Activated CD8-positive, alpha-beta T cell treated with anti-CD3 and anti-CD28 coated beads, Interleukin-2, amount 10 ng/mL, durations not matched to agents 7 days and 5 days (primary cell): ENCODE data around the gene CHRNB1. TPM values are rescaled to one million over a fixed set of nuclear protein-coding genes. Genes with fewer than 3 reads are reported as not detected.

Experiments used
- ATAC-seq: fragments of 150-1000 bp; cut with Tn5 transposase; one replicate; pipeline ENCODE4 v1.10.0; 2021; ENCODE audit warnings: moderate library complexity
- CTCF ChIA-PET: fragments of 350-600 bp; sonication (Branson Sonifier 250); formaldehyde crosslinking; loops from one replicate; lab custom pipeline; 2021; ENCODE audit warnings: antibody characterized with exemption; lab: Charles Lee
- POLR2A ChIA-PET: fragments of 350-600 bp; sonication (Branson Sonifier 250); formaldehyde crosslinking; loops from one replicate; lab custom pipeline; 2021; ENCODE audit warnings: antibody characterized with exemption; lab: Charles Lee
- DNase-seq: peaks from one replicate; pipeline ENCODE4 v3.0.0-alpha.2; 2020
- H3K27ac Mint-ChIP-seq: one replicate; pipeline ENCODE4 v1.8.0; 2021; ENCODE audit warnings: mild to moderate bottlenecking, mixed read lengths
- H3K27me3 Mint-ChIP-seq: one replicate; pipeline ENCODE4 v1.8.0; 2021; ENCODE audit warnings: low read depth, mixed read lengths
- H3K36me3 Mint-ChIP-seq: one replicate; pipeline ENCODE4 v1.8.0; 2021; ENCODE audit warnings: low read depth, mixed read lengths
- H3K4me1 Mint-ChIP-seq: one replicate; pipeline ENCODE4 v1.8.0; 2021; ENCODE audit warnings: low read depth, mixed read lengths
- H3K4me3 Mint-ChIP-seq: one replicate; pipeline ENCODE4 v1.8.0; 2021; ENCODE audit warnings: mild to moderate bottlenecking, mixed read lengths
- H3K9me3 Mint-ChIP-seq: one replicate; pipeline ENCODE4 v1.8.0; 2022; ENCODE audit warnings: mixed read lengths; ENCODE audit not compliant: insufficient read depth
- total RNA-seq, 2 experiments: library from RNA; stranded (reverse); gene quantifications; one replicate each; pipeline ENCODE4 v1.2.3, GENCODE V29; 2021

The CHRNB1 gene
- total RNA-seq, 2 experiments from 2014 or later: 14.1 to 15.7 TPM

DNA sequence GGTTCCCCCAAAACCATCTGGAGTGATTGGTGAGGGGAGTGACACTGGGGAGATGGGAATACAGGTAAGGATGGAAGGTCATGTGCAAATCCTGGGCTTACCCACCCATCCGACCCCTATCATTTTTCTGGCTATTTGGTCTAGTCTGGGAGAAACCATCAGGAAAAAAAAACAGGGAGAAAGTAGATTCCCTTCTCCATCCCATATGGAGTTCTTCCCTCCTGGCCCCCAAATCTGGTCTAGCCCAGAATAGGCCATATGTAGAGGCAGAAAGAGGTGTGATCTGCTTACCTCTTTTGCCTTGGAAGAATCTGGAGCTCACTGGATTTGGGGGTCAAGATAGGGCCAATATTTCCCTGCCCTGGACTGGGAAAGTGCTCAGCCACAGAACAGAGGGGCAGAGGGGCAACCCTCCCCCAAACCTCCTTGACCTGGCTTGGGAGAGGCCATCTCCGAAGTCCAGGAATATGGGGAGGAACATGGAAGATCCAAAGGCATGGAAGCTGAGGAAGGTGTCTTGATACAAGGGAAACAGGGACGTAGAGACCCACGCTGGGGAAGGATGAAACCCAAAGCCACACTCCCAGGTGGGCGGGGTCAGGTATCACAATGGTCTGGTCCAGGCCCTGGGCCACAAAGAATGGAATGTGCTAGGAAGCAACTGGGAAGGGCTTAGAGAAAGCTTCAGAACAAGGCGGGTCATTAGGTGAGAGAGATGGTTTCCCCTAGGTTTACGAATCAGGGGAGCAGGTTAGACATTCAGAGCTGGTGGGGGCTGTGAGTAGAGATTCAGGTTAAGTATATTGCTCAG is 16.2 kb downstream of the CHRNB1 start:
- ChIA-PET POLR2A (interaction anchor here (1.9 to 3.6 kb wide), 2 partner anchors 19 to 24 kb away, joined by 5 to 19 read pairs; partner anchors contain the start of genes POLR2A and ZBTB4), CTCF (interaction anchor here (1.3 to 1.6 kb wide), 2 partner anchors 19 to 41 kb away, joined by 3 to 4 read pairs; partner anchors contain the start of gene ZBTB4)
- no peak for ATAC-seq
- Mint-ChIP-seq H3K9me3 (no peaks in the 10 kb centered on the region), H3K4me3 (no peak overlapping the region), H3K4me1 (peaks cover 24% of the 10 kb centered on the region), H3K27me3 (no peaks in the 10 kb centered on the region), H3K36me3 (peaks cover 43% of the 10 kb centered on the region), H3K27ac (no peak overlapping the region)
- no peak for DNase-seq

DNA sequence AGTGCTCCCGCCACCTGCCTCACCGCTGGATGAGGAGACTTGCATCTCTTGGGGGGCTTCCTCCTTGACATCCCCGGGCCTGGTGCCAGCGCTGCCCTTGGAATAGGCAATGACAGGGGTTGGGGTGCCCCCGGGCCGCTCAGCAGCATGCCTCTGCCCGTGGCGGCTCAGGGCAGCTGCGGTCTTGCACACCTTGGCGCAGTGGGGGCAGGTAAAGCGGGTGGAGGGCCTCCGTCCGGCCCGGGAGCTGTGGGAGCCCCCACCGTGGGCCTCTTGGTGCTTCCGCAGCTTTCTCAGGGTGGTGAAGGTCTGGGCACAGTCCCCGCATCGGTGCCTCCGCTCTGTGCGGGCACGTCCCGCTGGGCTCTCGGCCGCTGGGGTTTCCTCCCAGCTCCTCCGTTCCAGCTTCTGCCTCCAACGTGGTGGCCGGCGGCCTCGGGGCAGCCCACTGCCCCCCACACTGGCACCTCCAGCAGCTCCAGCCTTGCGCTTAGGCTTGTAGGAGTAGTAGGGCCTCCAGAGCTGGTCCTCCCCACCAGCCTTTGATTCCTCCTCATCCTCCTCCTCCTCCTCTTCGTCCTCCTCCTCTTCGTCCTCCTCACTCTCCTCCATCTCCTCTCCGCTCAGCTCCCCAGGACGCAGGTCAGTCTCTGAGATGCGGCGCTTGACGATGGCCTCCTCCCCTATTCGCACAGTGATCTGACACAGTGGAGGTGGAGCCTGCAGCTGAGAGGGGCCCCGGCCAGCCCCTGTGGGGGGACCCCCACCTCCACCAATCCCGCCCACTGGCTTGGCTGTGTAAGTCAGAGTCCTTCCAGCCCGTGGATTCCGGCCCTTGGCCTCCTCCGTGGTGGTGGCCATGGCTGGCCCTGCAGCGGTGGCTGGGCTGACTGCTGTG is 17.9 kb downstream of the CHRNB1 start:
- CTCF ChIA-PET: interaction anchor here (1.6 kb wide), 1 partner anchor 17 kb away, joined by 3 read pairs; the partner anchor contains the start of gene ZBTB4
- Mint-ChIP-seq H3K4me1 (peaks cover 26% of the 10 kb centered on the region), H3K36me3 (peaks cover 46% of the 10 kb centered on the region), H3K27me3 (no peaks in the 10 kb centered on the region), H3K4me3 (no peak overlapping the region), H3K27ac (no peak overlapping the region), H3K9me3 (no peaks in the 10 kb centered on the region)
- DNase-seq (no peak), ATAC-seq (no peak)
- POLR2A ChIA-PET: interaction anchor here (0.6 to 3.6 kb wide), 5 partner anchors 13 to 268 kb away, joined by 3 to 19 read pairs (median 4); partner anchors contain the start of genes POLR2A and ZBTB4

DNA sequence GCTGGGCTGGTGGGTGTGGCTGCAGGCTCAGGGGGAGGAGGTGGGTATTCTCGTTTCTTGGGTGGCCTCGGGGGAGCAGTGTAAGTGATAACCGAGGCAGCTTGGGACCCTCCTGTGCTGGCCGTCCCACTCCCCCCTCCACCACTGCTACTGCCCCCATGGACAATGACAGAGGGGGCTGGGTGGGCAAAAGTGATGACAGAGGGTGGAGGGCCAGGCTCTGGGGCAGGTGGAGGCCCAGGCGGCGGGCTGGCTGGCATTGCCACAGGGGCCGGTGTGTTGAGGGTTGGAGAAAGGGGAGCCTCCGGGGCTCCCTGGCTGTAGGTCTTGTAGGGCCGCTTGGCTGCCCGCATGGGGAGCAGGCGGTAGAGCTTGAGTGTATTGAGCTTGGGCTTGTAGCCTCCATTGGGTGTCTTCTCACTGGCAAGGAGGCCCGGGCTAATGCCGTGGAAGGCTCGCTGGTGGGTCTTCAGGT is 18.5 kb downstream of the CHRNB1 start:
- H3K4me1 Mint-ChIP-seq: peaks cover 26% of the 10 kb centered on the region
- H3K9me3 Mint-ChIP-seq: no peaks in the 10 kb centered on the region
- CTCF ChIA-PET: no interaction called here
- peaks cover 45% of the 10 kb centered on the region for H3K36me3 Mint-ChIP-seq
- no peak overlapping the region for H3K27ac Mint-ChIP-seq
- POLR2A ChIA-PET: interaction anchor here (1.0 to 3.6 kb wide), 2 partner anchors 12 to 21 kb away, joined by 4 to 19 read pairs; partner anchors contain the start of gene POLR2A
- DNase-seq (no peak), ATAC-seq (no peak)
- no peaks in the 10 kb centered on the region for H3K27me3 Mint-ChIP-seq
- no peak overlapping the region for H3K4me3 Mint-ChIP-seq

DNA sequence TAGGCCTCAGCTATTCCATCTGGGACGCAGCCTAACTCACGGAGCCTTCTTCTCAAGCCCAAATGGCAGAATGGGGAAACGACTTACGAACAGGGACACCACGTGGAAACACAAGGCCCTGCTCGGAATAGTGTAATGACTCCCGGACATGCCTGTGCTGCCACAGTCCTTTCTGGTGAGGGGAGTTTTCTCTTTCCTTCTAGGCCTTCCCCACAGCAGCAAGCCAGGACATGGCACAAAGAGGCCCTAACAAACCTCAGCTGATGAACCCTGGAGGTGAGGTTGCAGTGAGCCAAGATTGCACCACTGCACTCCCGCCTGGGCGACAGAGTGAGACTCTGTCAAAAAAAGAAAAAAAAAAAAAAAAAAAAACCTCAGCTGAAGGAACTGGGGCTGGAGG is 19.2 kb downstream of the CHRNB1 start:
- no peak for ATAC-seq
- Mint-ChIP-seq H3K4me3 (no peak overlapping the region), H3K27ac (no peak overlapping the region), H3K9me3 (no peaks in the 10 kb centered on the region), H3K36me3 (peaks cover 38% of the 10 kb centered on the region), H3K27me3 (no peaks in the 10 kb centered on the region), H3K4me1 (peaks cover 27% of the 10 kb centered on the region)
- DNase-seq: no peak
- POLR2A ChIA-PET: interaction anchor here (3.6 kb wide), 1 partner anchor 21 kb away, joined by 19 read pairs; the partner anchor contains the start of gene POLR2A
- CTCF ChIA-PET: interaction anchor here (0.9 kb wide), 1 partner anchor 18 kb away, joined by 7 read pairs; no protein-coding TSS in a partner anchor

DNA sequence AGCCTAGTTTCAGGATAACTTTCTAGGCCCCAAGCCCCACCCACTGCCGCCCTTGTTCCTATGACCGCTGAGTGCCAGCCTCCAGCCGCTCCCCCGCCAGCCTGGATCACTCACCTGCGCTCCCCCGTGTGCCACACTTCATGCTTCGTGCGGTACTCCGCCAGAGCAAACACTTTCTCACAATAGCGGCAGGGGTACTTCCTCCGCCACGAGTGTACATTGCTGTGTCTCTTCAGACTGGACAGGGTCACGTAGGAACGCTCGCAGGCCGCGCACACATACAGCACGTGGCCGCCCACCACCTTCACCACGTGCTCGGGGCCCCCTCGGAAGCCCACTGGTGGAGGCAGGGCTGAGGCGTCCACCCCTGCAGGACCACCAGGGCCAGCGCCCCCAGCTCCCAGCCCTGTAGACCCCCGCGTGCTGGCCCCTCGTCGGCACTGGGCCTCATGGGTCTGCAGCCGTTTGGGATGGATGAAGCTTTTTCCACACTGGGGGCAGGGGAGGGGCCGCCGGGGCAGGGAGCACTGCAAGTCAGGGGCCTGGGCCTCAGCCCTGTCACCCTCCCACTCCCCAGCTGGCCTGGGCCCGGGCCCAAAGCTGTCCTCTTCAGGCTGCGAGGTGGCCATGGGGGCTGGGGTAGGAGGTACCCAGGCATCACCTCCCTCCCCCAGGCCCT is 20.9 kb downstream of the CHRNB1 start:
- H3K36me3 Mint-ChIP-seq: peaks cover 26% of the 10 kb centered on the region
- no peak for DNase-seq
- no peak overlapping the region for H3K4me3 Mint-ChIP-seq
- ChIA-PET POLR2A (interaction anchor here (0.6 to 2.1 kb wide), 4 partner anchors 11 to 19 kb away, joined by 3 to 10 read pairs (median 7); partner anchors contain the start of genes POLR2A and ZBTB4), CTCF (no interaction called here)
- H3K9me3 Mint-ChIP-seq: no peaks in the 10 kb centered on the region
- no peak for ATAC-seq
- H3K4me1 Mint-ChIP-seq: peaks cover 20% of the 10 kb centered on the region
- H3K27me3 Mint-ChIP-seq: no peaks in the 10 kb centered on the region
- H3K27ac Mint-ChIP-seq: no peak overlapping the region

DNA sequence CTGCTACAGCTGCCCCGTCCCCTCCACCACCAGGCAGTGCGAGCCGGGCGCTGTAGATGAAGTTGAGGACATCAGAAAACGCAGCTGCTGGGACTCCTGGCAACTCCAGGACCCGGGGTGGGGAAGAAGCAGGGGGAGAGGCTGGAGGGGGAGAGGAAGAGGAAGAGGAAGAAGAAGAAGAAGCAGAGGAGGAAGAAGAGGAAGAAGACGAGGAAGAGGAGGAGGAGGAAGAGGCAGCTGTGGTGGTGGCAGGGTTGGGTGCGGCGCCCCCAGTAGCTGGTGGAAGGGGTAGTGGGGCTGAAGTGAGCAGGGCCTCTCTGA is 21.4 kb downstream of the CHRNB1 start:
- no peak for DNase-seq
- Mint-ChIP-seq H3K27me3 (no peaks in the 10 kb centered on the region), H3K36me3 (peaks cover 21% of the 10 kb centered on the region), H3K27ac (no peak overlapping the region), H3K9me3 (no peaks in the 10 kb centered on the region), H3K4me1 (peaks cover 22% of the 10 kb centered on the region), H3K4me3 (no peak overlapping the region)
- POLR2A ChIA-PET: interaction anchor here (1.0 to 2.1 kb wide), 4 partner anchors 9 to 18 kb away, joined by 4 to 10 read pairs (median 8); partner anchors contain the start of genes POLR2A and ZBTB4
- CTCF ChIA-PET: interaction anchor here (1.0 to 1.2 kb wide), 2 partner anchors 49 to 94 kb away, joined by 4 read pairs; no protein-coding TSS in a partner anchor
- no peak for ATAC-seq

DNA sequence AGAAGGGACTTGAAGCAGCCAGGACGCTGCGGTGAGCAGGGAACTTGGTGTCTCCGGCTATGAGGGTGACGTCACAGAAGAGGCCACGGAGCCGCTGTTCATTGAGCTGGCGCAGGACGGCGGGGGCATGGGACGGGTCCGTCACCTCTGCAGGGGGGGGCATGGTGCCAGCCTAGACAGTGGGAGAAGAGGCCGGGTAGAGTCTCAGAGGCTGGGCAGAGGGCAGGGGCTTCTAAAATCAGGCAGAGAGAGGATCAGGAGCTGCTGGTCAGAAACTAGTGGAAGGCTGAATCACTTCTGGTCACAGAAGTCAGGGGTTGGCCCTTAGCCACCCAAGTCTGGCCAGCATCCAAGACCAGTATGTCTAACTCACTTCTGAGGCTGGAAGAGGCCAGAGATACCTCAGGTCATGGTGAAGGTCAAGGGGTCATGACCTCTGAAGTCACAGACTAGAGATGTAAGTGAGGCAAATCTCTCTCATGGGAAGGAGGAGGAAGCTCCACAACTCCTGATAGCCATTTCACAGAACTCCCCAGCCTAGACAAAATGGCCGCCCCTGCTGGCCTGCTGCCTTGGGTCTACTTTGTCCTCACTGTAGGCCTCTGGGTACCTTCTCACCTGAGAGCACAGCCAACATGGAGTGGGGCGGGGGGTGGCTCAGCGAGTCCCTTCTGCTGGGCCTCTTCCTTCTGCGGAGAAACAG is 21.9 kb downstream of the CHRNB1 start:
- H3K36me3 Mint-ChIP-seq: peaks cover 18% of the 10 kb centered on the region
- DNase-seq (no peak), ATAC-seq (no peak)
- H3K4me3 Mint-ChIP-seq: no peak overlapping the region
- H3K4me1 Mint-ChIP-seq: peaks cover 27% of the 10 kb centered on the region
- no peaks in the 10 kb centered on the region for H3K9me3 Mint-ChIP-seq
- no peaks in the 10 kb centered on the region for H3K27me3 Mint-ChIP-seq
- POLR2A ChIA-PET: interaction anchor here (1.0 to 2.1 kb wide), 4 partner anchors 10 to 18 kb away, joined by 4 to 10 read pairs (median 8); partner anchors contain the start of genes POLR2A and ZBTB4
- CTCF ChIA-PET: interaction anchor here (1.0 to 1.7 kb wide), 3 partner anchors 30 to 94 kb away, joined by 4 read pairs; no protein-coding TSS in a partner anchor
- H3K27ac Mint-ChIP-seq: peak overlapping the region; percentile 43

DNA sequence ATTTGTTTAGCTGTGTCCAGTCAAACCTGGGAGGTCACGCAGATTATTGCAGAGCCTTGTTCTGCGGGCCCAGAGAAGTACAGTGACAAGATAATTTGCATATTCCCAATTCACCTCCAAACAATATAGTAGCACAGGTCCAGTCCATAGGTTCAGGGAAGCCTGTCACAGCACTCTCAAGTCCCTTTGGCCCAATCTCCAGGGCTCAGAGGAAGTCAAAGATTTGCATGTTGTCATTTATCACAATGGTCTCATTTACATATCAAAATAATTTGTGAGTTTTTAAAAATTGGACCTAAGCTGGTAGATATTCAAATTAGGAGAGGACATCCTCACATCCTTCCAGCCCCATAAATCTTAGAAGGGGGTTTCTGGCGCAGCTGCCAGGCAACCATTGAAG is 22.6 kb downstream of the CHRNB1 start:
- Mint-ChIP-seq H3K4me1 (peaks cover 31% of the 10 kb centered on the region), H3K9me3 (no peaks in the 10 kb centered on the region), H3K27me3 (no peaks in the 10 kb centered on the region), H3K4me3 (no peak overlapping the region), H3K36me3 (peaks cover 18% of the 10 kb centered on the region), H3K27ac (peak overlapping the region; percentile 64)
- ChIA-PET POLR2A (interaction anchor here (1.0 to 2.1 kb wide), 4 partner anchors 9 to 17 kb away, joined by 3 to 10 read pairs (median 8); partner anchors contain the start of gene POLR2A), CTCF (interaction anchor here (1.0 to 1.7 kb wide), 3 partner anchors 31 to 93 kb away, joined by 3 to 4 read pairs (median 4); no protein-coding TSS in a partner anchor)
- ATAC-seq (no peak), DNase-seq (no peak)

DNA sequence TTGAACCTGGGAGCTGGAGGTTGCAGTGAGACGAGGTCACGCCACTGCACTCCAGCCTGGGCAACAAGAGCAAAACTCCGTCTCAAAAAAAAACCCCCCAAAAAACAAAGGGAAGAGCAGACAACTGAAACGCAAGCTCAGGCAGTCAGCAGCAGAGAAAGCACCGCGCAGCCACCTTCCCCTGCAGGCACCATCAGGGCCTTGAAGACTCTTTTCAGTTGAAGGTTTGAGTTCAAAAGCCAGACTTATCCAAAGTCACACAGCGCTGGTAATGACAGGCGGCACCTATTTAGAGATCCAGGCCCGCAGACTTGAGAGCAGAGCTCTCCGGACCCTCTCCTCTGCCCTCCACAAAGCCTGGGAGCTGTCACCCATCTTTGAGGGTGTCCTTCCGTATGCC is 23.4 kb downstream of the CHRNB1 start:
- Mint-ChIP-seq H3K4me3 (no peak overlapping the region), H3K4me1 (peaks cover 34% of the 10 kb centered on the region), H3K27ac (no peak overlapping the region), H3K9me3 (no peaks in the 10 kb centered on the region), H3K36me3 (peaks cover 16% of the 10 kb centered on the region), H3K27me3 (no peaks in the 10 kb centered on the region)
- ChIA-PET CTCF (interaction anchor here (1.0 to 1.7 kb wide), 2 partner anchors 32 to 93 kb away, joined by 3 to 4 read pairs; no protein-coding TSS in a partner anchor), POLR2A (interaction anchor here (1.0 to 2.1 kb wide), 4 partner anchors 8 to 16 kb away, joined by 3 to 10 read pairs (median 5); partner anchors contain the start of genes POLR2A and ZBTB4)
- DNase-seq (no peak), ATAC-seq (no peak)

DNA sequence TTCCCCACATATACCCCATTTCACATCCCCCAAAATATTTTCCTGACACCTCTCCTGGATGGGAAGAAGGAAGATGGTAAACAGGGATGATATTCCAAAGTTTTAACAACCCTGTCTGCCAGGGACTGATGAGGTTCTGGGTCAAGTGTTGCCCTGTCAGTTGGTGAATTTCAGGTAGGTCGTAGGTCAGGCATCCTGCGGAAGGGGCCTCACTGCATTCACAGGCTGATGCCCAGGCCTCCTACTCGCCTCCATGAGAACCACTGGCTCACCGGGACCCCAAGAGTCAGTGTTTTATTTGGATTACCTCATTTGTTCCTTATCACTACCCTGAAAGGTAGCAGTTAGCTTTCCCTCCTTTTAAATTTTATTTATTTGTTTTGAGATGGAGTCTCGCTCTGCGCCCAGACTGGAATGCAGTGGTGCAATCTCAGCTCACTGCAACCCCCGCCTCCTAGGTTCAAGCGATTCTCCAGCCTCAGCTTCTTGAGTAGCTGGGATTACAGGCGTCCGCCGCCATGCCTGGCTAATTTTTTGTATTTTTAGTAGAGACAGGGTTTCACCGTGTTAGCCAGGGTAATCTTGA is 24.0 kb downstream of the CHRNB1 start:
- CTCF ChIA-PET: no interaction called here
- ATAC-seq: no peak
- Mint-ChIP-seq H3K4me3 (no peak overlapping the region), H3K4me1 (peaks cover 39% of the 10 kb centered on the region), H3K36me3 (peaks cover 18% of the 10 kb centered on the region), H3K9me3 (no peaks in the 10 kb centered on the region), H3K27me3 (no peaks in the 10 kb centered on the region), H3K27ac (no peak overlapping the region)
- POLR2A ChIA-PET: interaction anchor here (1.2 kb wide), 1 partner anchor 10 kb away, joined by 4 read pairs; the partner anchor contains the start of gene ZBTB4
- DNase-seq: no peak
